ENCODE results near the gene FKBP10.
"Not testable (repeated sequence)": the region's sequence is repeated elsewhere in the genome, so short reads cannot be mapped to it uniquely, and the experiment has no call there.

Gene FKBP10, protein sequence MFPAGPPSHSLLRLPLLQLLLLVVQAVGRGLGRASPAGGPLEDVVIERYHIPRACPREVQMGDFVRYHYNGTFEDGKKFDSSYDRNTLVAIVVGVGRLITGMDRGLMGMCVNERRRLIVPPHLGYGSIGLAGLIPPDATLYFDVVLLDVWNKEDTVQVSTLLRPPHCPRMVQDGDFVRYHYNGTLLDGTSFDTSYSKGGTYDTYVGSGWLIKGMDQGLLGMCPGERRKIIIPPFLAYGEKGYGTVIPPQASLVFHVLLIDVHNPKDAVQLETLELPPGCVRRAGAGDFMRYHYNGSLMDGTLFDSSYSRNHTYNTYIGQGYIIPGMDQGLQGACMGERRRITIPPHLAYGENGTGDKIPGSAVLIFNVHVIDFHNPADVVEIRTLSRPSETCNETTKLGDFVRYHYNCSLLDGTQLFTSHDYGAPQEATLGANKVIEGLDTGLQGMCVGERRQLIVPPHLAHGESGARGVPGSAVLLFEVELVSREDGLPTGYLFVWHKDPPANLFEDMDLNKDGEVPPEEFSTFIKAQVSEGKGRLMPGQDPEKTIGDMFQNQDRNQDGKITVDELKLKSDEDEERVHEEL
- total RNA-seq = 0 reads per million in 3 experiments

DNA sequence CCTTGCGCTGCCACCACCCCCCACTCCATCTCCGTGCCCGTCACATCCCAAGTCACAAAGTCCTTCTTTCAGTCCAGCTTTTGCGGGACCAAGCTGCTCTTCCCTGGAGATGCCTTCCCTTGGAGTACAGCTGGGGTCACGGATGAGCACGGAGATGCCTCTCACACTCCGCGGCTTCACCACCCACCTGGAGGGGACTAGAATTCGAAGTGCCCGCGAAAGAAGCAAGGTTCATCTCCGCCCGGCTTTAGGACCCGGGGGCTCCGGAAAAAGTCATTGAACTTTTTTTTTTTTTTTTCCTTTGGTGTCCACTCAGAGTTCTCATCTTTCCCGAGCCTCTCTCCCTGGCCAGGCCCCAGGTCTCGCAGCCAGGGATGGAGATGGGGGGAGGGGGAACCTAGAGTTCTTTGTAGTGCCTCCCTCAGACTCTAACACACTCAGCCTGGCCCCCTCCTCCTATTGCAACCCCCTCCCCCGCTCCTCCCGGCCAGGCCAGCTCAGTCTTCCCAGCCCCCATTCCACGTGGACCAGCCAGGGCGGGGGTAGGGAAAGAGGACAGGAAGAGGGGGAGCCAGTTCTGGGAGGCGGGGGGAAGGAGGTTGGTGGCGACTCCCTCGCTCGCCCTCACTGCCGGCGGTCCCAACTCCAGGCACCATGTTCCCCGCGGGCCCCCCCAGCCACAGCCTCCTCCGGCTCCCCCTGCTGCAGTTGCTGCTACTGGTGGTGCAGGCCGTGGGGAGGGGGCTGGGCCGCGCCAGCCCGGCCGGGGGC, at the start of gene FKBP10:
FKBP10 (plus strand) TSS at position 624 of the 771 bp plus-strand sequence; CDS start at position 655, 31 bp downstream.
- peak; percentile 43 for DNase-seq

DNA sequence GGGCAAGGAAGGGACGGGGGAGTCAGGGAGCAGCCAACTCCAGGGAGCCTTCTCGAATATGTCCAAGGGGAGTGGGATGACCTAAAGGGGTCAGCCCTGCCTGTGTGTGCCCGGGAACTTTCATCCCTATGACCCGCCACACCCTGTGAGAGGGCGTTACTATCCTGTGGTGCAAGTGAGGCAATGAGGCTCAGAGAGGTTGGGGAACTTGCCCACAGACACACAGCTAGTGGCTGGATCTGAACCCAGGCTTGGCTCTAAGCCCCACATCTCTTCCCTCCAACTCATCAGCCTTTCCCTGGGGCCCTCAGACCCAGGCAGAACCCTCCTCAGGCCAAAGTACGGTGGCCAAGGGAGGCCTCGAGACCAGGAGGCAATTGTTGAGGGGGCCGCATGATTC, 49.5 kb upstream of the FKBP10 start:
- DNase-seq = no peak

- DNase-seq = no peak
Measured at GRCh38 chr17:41766135-41766534, 46.7 kb upstream of the FKBP10 start.

DNA sequence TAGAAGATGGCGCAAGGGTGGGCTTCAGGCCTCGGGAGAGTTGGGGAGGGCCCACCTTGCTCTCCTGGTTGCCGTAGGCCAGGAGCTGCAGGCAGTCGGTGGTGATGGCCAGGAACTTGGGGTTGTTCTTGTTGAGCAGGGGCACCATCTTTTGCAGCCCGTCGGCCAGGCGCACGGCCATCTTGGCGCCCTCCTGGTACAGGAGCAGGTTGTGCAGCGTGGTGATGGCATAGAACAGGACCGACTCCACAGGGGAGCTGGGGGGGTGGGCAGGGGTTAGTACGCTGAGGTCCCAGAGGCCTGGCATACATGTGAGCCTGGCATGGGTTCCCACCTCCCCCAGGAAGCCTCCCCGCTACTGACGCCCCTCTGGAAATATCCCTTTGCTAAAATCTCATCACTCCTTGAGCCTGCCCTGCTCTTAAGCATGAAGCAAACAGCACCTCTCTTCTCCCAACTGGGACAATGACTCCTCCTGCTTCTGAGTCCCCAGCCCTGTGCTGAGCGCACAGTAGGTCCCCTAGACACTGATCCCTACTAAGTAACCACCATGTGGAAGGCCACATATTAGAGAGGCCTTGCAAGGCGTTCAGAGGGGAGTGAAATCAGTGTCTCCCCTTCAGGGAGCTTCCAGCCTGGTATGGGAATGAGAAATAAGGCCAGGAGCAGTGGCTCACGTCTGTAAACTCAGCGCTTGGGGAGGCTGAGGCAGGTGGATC, 45.3 kb upstream of the FKBP10 start:
- no peak for DNase-seq

DNA sequence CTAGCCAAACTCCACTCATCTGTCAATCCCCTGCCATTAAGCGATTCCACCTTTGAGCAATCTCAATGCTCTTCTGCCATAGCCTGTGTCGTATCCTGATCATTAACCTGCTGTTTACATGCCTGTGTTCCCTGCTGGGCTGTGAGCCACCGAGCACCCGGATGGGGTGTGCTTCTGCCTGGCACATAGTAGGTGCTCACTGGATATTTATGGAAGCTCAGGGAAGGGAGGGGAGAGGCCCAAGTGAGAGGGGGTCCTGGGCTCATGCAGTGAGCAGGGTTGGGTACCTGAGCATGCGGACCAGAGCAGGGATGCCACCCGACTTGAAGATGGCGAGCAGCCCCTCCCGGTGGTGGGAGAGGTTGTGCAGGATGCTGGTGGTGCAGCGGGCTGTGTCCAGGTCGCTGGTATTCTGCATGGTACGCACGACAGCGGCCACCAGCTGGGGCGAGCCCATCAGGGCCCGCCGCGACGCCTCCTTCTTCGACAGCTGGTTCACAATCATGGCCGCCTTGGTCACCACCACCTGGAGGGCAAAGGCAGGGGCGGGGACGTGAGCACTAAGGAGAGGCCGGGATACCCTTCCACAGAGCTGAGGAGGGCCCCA, 44.0 kb upstream of the FKBP10 start:
- no peak for DNase-seq

DNA sequence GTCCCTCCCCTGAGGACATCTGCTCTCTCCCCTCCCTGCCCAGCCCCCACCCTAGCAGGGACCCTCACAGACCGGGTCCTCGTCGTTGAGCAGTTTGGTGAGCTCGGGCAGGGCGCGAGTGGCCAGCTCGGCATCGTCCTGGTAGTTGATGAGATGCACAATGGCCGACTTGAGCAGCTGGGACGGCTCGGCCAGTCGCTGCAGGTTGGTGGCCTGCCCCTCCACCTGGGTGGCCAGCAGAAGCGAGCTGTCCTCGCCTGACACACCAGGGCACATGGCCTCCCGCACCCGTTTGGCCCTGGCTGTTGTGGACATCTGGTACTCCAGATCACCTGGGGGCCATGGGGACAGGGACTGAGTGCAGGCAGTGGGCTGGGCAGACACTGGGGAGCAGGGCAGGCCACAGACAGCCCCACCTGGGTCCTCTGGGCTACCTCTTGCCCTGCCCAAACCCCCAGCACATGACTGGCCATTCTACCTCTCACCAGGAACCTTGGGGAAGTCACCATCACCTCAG, 43.4 kb upstream of the FKBP10 start:
- no peak for DNase-seq

DNA sequence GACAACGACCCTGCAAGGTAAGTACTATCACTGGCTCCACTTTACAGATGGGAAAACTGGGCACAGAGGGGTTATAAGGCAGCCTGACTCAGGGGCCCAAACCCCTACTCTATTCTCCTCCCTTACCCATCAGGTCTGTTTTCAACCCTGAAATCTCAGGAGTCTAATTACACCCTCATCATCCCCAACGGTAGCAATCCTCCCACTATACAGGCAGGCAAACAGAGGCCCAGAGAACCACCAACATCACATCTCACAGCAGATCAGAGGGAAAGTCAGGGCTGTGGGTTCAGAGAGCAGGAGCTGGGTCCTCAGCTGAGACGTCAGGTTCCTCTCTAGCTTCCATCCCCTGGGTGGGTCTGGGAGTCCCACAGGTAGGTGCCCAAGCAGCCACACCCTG, 42.8 kb upstream of the FKBP10 start:
- no peak for DNase-seq

GRCh38 chr17:41771389-41772206, 41.2 kb upstream of the FKBP10 start:
- DNase-seq = no peak

DNA sequence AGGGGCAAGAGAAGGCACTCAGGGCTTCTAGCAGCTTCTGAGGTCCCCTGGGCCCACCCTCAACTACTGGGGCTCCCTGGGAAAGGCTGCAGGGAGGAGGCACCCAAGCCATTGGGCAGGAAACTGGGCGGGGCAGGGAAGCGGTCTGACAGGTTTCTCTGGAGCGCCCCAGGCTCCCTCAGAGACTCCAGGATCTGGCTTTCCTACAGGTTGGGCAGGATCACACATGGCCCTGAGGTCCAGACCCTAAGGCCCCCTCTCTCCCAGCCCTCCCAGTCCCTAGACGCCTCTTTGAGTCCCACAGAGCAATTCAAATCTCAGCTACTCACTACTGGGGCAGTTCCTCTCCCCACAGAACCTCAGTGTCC, 40.6 kb upstream of the FKBP10 start:
- no peak for DNase-seq

DNA sequence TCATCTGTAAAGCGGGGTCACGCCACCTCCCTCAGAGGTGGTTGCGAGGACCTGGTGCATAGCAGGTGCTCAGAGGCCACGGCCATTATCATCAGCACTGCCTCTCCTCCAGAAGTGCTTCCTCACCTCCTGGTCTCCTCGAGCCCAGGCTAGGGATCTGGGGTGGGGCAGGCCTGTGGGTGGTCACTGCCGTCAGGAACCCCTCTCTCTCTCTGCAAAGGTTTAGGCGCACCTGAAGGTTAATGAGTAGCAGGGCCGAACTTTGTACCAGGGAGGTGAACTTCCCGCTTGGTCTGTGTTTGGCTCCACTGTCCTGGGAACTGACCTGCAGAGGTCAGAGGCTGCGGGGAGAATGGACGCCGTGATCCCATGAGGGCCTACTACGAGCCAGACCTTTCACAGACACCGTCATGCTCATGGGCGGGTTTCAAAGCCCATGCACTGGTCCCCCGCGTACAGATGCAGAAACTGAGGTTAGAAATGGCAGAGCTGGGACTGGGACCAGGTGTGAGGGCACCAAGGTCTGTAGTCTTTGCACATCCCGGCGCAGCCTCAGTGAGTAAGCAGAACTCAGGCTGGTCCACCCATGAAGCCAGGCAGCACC, 40.1 kb upstream of the FKBP10 start:
- no peak for DNase-seq

GRCh38 chr17:41773190-41773588, 39.6 kb upstream of the FKBP10 start:
- DNase-seq = no peak

- DNase-seq = no peak
Measured at GRCh38 chr17:41773731-41774193, 39.0 kb upstream of the FKBP10 start.

- no peak for DNase-seq
Measured at GRCh38 chr17:41775394-41776226, 37.2 kb upstream of the FKBP10 start.

- DNase-seq = not testable (repeated sequence)
Measured at GRCh38 chr17:41776262-41776900, 36.4 kb upstream of the FKBP10 start.

DNA sequence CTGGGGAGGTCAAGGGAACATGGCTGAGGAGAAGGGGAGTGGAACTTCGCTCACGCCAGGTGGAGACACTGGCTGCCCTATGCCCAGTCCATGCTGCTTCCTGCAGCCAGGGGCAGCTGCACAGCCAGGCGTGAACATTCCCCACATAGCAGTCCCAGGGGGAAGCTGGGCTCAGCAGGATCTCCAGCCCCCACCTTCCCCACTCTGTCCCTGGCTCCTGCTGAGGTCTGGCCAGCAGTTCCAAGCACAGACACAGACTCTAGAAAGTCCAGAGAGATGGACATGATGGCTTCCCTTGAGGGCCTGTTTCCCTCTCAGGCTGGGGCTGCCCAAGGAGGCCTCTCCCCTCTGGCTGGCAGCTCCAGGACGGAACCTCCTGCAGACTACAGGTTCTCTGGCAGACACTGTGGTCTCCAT, 35.6 kb upstream of the FKBP10 start:
- no peak for DNase-seq

- DNase-seq = no peak
Measured at GRCh38 chr17:41777574-41778188, 35.1 kb upstream of the FKBP10 start.

DNA sequence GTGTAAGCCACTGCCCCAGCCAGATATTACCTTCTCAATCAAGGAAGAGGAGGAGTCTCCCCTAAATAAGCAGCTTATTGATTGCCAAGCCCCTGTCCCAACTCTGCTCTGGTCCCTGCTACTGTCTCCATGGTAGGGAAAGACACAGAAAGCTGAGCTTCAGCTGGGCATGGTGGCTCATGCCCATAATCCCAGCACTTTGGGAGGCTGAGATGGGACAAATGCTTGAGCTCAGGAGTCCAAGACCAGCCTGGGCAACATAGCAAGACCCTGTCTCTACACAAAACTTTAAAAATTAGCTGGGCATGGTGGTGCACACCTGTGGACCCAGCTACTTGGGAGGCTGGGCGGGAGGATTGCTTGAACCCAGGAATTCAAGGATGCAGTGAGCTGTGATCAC, 32.9 kb upstream of the FKBP10 start:
- DNase-seq = no peak

DNA sequence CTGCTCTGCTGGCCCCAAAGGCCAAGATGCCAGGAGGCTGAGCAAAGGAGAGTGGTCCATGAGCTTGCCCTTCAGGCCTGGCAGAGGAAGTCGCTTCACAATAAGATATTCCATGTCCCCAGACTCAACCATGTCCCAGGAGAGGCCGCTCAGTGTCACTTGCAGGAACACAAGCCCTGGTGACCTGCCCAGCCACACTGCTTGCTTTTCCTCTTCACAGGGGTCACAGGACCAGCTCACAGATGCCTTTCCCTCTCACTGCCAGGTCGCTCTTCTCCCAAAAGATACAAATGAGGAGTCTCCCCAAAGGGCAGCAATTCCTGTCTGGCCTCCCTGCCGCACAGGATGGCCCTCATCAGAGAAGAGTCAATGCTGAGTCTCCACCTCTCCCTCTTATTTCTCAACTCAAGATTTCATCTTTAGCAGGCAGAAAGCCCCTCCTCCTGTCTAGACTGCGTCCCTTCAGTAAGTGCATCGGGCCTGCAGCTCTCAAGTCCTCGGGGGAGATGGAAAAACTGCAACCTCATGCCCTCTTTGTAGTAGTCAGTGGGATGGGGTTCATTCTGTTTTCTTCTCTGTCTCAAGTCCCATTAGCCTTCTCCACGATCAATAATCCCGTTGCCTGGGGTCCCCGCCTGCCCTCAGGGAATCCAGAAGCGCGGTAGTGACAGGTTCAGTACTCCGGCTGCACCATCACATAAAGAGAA, 31.2 kb upstream of the FKBP10 start:
- no peak for DNase-seq

Measured in central memory CD4-positive, alpha-beta T cell (primary cell).